Thoracic aorta (tissue), 2 donors: ENCODE measurements around the gene EXOC4. TPM values are rescaled to one million over a fixed set of nuclear protein-coding genes. Genes with fewer than 3 reads are reported as not detected.
"Not testable (repeated sequence)": the region's sequence is repeated elsewhere in the genome, so short reads cannot be mapped to it uniquely, and the experiment has no call there.

Source experiments
- ATAC-seq: fragments of 150-250 bp; one replicate; pipeline ENCODE4 v1.8.0; 2017; ENCODE audit warnings: low read depth; ENCODE audit not compliant: insufficient number of reproducible peaks, low FRiP score
- DNase-seq: peaks from one replicate; pipeline ENCODE4 v3.0.0-alpha.2; 2020; ENCODE audit warnings: low spot score
- H3K27ac ChIP-seq, 2 donors: fragments of 200-600 bp; sonication (generic); 1 replicate in 1 of 2; 2 replicates in 1 of 2; pipeline ENCODE4 v1.5.1; 2016; ENCODE audit warnings: mild to moderate bottlenecking in 2 of 2, moderate library complexity in 2 of 2
- H3K27me3 ChIP-seq: fragments of 200-600 bp; sonication (generic); replicated peaks from 2 replicates; pipeline ENCODE4 v1.6.0; 2016; ENCODE audit warnings: mild to moderate bottlenecking; ENCODE audit not compliant: insufficient read depth
- H3K36me3 ChIP-seq: fragments of 200-600 bp; sonication (generic); one replicate; pipeline ENCODE4 v1.5.1; 2016
- H3K4me1 ChIP-seq, 2 donors: fragments of 200-600 bp; sonication (generic); 1 replicate in 1 of 2; 2 replicates in 1 of 2; pipeline versions ENCODE4 v1.5.1 to v1.6.0; 2016; ENCODE audit warnings: low read depth in 2 of 2, mild to moderate bottlenecking in 1 of 2; ENCODE audit not compliant: control insufficient read depth in 1 of 2
- H3K4me3 ChIP-seq: fragments of 200-600 bp; sonication (generic); 2 replicates; pipeline ENCODE4 v1.5.1; 2016; ENCODE audit warnings: mild to moderate bottlenecking
- H3K9me3 ChIP-seq: fragments of 200-600 bp; sonication (generic); 2 replicates; pipeline ENCODE4 v1.5.1; 2016
- total RNA-seq, 2 donors: library from RNA; depleted of rRNA; stranded (reverse); fragments of >200 nt; gene quantifications; one replicate each; pipeline versions ENCODE4 v1.1.0 to v1.2.3, GENCODE V29; 2016
- TF ChIP-seq, protein P1 (sequence below): fragments of 200-600 bp; sonication (generic); IDR thresholded peaks from one replicate; pipeline ENCODE4 v1.5.1; 2019; ENCODE audit warnings: antibody characterized with exemption

Gene EXOC4
- total RNA-seq, 2 donors from 2014 or later: 65.3 to 72.8 TPM

GRCh38 chr7:133315332-133316040 is 62.6 kb downstream of the EXOC4 start:
- ATAC-seq: no peak
- Histone ChIP-seq H3K4me1 (peaks cover 0 to 6% of the 10 kb centered on the region in 2 donors), H3K27ac (no peak overlapping the region), H3K36me3 (peaks cover 3% of the 10 kb centered on the region), H3K9me3 (no peaks in the 10 kb centered on the region), H3K4me3 (no peak overlapping the region), H3K27me3 (no peaks in the 10 kb centered on the region)
- TF ChIP-seq, protein P1, sequence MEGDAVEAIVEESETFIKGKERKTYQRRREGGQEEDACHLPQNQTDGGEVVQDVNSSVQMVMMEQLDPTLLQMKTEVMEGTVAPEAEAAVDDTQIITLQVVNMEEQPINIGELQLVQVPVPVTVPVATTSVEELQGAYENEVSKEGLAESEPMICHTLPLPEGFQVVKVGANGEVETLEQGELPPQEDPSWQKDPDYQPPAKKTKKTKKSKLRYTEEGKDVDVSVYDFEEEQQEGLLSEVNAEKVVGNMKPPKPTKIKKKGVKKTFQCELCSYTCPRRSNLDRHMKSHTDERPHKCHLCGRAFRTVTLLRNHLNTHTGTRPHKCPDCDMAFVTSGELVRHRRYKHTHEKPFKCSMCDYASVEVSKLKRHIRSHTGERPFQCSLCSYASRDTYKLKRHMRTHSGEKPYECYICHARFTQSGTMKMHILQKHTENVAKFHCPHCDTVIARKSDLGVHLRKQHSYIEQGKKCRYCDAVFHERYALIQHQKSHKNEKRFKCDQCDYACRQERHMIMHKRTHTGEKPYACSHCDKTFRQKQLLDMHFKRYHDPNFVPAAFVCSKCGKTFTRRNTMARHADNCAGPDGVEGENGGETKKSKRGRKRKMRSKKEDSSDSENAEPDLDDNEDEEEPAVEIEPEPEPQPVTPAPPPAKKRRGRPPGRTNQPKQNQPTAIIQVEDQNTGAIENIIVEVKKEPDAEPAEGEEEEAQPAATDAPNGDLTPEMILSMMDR: no peak
- no peak for DNase-seq

GRCh38 chr7:133319842-133320241 is 67.0 kb downstream of the EXOC4 start:
- ATAC-seq: no peak
- Histone ChIP-seq H3K36me3 (peaks cover 3% of the 10 kb centered on the region), H3K4me1 (peaks cover 0 to 5% of the 10 kb centered on the region in 2 donors), H3K9me3 (no peaks in the 10 kb centered on the region), H3K4me3 (no peak overlapping the region), H3K27ac (no peak overlapping the region), H3K27me3 (no peaks in the 10 kb centered on the region)
- TF ChIP-seq, protein P1: no peak
- no peak for DNase-seq

- Histone ChIP-seq H3K9me3 (no peaks in the 10 kb centered on the region), H3K36me3 (peaks cover 3% of the 10 kb centered on the region), H3K4me1 (peaks cover 0 to 2% of the 10 kb centered on the region in 2 donors), H3K4me3 (no peak overlapping the region), H3K27ac (no peak overlapping the region), H3K27me3 (no peaks in the 10 kb centered on the region)
- ATAC-seq: no peak
- no peak for DNase-seq
- TF ChIP-seq, protein P1: no peak
Observed at GRCh38 chr7:133320891-133321290, 68.0 kb downstream of the EXOC4 start.

DNA sequence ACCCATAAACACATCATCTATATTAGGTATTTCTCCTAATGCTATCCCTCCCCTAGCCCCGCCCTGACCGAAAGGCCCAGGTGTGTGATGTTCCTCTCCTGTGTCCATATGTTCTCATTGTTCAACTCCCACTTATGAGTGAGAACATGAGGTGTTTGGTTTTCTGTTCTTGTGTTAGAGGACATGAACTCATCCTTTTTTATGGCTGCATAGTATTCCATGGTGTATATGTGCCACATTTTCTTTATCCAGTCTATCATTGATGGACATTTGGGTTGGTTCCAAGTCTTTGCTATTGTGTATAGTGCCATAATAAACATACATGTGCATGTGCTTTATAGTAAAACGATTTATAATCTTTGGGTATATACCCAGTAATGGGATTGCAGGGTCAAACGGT is 68.5 kb downstream of the EXOC4 start:
- not testable (repeated sequence) for DNase-seq, H3K27ac ChIP-seq, H3K4me1 ChIP-seq, H3K36me3 ChIP-seq, H3K9me3 ChIP-seq, H3K27me3 ChIP-seq, H3K4me3 ChIP-seq, ATAC-seq

DNA sequence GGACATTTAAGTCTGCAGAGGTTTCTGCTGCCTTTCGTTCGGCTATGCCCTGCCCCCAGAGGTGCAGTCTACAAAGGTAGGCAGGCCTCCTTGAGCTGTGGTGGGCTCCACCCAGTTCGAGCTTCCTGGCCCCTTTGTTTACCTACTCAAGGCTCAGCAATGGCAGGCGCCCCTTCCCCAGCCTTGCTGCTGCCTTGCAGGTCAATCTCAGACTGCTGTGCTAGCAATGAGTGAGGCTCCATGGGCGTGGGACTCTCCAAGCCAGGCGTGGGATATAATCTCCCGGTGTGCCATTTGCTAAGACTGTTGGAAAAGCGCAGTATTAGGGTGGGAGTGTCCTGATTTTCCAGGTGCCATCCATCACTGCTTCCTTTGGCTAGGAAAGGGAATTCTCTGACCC is 73.9 kb downstream of the EXOC4 start:
- not testable (repeated sequence) for ATAC-seq, H3K27ac ChIP-seq, H3K9me3 ChIP-seq, DNase-seq, H3K4me3 ChIP-seq, H3K36me3 ChIP-seq, H3K4me1 ChIP-seq, H3K27me3 ChIP-seq

GRCh38 chr7:133328021-133328420 is 75.1 kb downstream of the EXOC4 start:
- H3K4me3 ChIP-seq, H3K27me3 ChIP-seq, H3K9me3 ChIP-seq, H3K4me1 ChIP-seq, H3K36me3 ChIP-seq, ATAC-seq, H3K27ac ChIP-seq, DNase-seq: not testable (repeated sequence)

GRCh38 chr7:133330085-133330484 is 77.2 kb downstream of the EXOC4 start:
- TF ChIP-seq, protein P1: no peak
- H3K9me3 ChIP-seq: no peaks in the 10 kb centered on the region
- peaks cover 6% of the 10 kb centered on the region for H3K36me3 ChIP-seq
- H3K27ac ChIP-seq: no peak overlapping the region
- DNase-seq: no peak
- ATAC-seq: no peak
- H3K4me1 ChIP-seq: no peaks in the 10 kb centered on the region
- no peaks in the 10 kb centered on the region for H3K27me3 ChIP-seq
- no peak overlapping the region for H3K4me3 ChIP-seq
